Activated B cell treated with CpG ODN at 0.5 μM for 24 hours (primary cell): ENCODE measurements around the gene SYNJ2. TPM values are rescaled to one million over a fixed set of nuclear protein-coding genes. Genes with fewer than 3 reads are reported as not detected.
A peak's percentile ranks its signal among the peaks of the same experiment; 100 is the strongest.

Experiments
- ATAC-seq: fragments of 200-7000 bp; cut with Tn5 transposase; one replicate; pipeline ENCODE4 v1.10.0; 2021; ENCODE audit warnings: low read depth, mild to moderate bottlenecking, moderate library complexity
- CTCF ChIA-PET: fragments of 350-600 bp; sonication (Branson Sonifier 250); formaldehyde crosslinking; loops from one replicate; lab custom pipeline; 2021; ENCODE audit warnings: antibody characterized with exemption; lab: Charles Lee
- POLR2A ChIA-PET: fragments of 350-600 bp; sonication (Branson Sonifier 250); formaldehyde crosslinking; loops from one replicate; lab custom pipeline; 2021; ENCODE audit warnings: antibody characterized with exemption; lab: Charles Lee
- DNase-seq: peaks from one replicate; pipeline ENCODE4 v3.0.0; 2022
- H3K27ac Mint-ChIP-seq: one replicate; pipeline ENCODE4 v1.8.0; 2020; ENCODE audit warnings: mixed read lengths
- H3K27me3 Mint-ChIP-seq: one replicate; pipeline ENCODE4 v1.8.0; 2021; ENCODE audit warnings: mixed read lengths
- H3K36me3 Mint-ChIP-seq: one replicate; pipeline ENCODE4 v1.8.0; 2021; ENCODE audit warnings: low read depth, mixed read lengths
- H3K4me1 Mint-ChIP-seq: one replicate; pipeline ENCODE4 v1.8.0; 2021; ENCODE audit warnings: mixed read lengths
- H3K4me3 Mint-ChIP-seq: one replicate; pipeline ENCODE4 v1.8.0; 2020; ENCODE audit warnings: mild to moderate bottlenecking, mixed read lengths
- H3K9me3 Mint-ChIP-seq: one replicate; pipeline ENCODE4 v1.8.0; 2020; ENCODE audit warnings: mixed read lengths
- intact Hi-C: fragments of 100-400 bp; cut with micrococcal nuclease; formaldehyde crosslinking; loops from one replicate; pipeline ENCODE4 v1.15.1; 2024
- total RNA-seq: library from RNA; stranded (reverse); gene quantifications from 2 replicates; pipeline ENCODE4 v1.2.3, GENCODE V29; 2022
- TF ChIP-seq, protein P1 (sequence below): fragments of 200-600 bp; IDR thresholded peaks from one replicate; pipeline ENCODE4 v1.8.0; 2022; ENCODE audit warnings: antibody characterized with exemption, mild to moderate bottlenecking

Gene SYNJ2
- total RNA-seq, 1 donor from 2014 or later = 25.0 TPM

DNA sequence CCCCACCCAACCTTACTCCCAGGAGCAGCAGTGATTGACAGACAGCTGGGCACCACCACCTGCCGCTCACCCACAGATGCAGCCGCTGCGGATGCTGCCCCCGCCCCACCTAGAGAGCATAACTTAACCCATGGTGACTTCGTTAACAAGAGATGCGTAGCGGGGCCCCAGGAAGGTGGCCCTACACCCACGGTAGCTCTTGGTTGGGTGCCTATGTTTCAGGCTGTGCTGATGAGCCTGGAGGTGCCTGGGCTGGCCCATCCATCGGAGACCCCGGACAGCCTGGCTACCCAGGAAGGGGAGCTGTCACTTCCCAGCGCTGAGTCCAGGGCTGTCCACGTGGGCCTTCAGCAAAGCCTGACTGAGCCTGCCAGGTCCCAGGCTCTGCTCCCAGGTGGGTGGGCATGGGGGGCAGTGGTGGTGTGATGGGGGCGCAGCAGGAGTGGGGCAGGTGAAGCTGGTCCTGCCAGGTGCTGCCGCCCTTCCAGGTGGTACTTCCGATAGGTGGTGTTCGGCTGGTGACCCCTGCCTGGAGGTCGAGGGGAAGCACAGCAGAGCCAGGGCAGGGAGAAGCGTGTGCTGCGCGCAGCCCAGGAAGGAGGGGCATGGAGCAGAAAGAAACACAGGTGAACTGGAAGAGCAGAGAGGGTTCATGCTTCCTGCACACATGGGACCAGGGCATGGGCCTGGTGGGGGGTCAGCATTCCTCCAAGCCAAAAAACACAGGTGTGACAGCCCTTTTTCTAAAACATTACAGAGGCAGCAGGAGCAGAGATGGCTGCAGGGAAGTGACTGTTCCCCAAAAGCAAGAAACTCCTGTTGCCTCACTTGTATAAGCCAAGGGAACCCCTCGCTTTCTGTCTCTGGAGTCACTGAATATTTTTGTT lies 56.9 kb downstream of the SYNJ2 start:
- Mint-ChIP-seq H3K9me3 (peaks cover 6% of the 10 kb centered on the region), H3K36me3 (peaks cover 37% of the 10 kb centered on the region)
- POLR2A ChIA-PET = no interaction called here

DNA sequence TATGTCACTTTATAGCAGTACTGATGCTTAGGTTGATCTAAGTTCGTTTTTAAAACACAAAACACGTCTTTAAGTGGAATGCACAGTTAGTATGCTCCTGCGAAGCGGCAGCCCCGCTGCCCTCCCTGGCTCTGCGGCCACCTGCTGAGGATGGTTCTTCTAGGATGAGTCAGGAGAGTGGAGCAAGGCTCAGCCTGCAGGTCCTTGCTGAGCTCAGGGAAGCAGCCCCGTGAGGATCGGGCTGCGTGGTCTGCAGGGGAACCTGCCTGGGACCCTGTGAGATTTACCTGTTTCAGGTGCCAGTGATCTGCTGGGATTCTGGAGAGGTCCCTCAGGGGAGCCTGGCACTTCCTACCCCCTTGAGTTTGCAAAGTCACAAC lies 57.5 kb downstream of the SYNJ2 start:
- Mint-ChIP-seq H3K4me1 (peaks cover 15% of the 10 kb centered on the region), H3K4me3 (no peak overlapping the region), H3K9me3 (peaks cover 6% of the 10 kb centered on the region), H3K27ac (no peak overlapping the region), H3K27me3 (no peaks in the 10 kb centered on the region), H3K36me3 (peaks cover 38% of the 10 kb centered on the region)
- POLR2A ChIA-PET = no interaction called here
- ATAC-seq (no peak), DNase-seq (no peak)
- intact Hi-C loops = no loop called here
- TF ChIP-seq, protein P1, sequence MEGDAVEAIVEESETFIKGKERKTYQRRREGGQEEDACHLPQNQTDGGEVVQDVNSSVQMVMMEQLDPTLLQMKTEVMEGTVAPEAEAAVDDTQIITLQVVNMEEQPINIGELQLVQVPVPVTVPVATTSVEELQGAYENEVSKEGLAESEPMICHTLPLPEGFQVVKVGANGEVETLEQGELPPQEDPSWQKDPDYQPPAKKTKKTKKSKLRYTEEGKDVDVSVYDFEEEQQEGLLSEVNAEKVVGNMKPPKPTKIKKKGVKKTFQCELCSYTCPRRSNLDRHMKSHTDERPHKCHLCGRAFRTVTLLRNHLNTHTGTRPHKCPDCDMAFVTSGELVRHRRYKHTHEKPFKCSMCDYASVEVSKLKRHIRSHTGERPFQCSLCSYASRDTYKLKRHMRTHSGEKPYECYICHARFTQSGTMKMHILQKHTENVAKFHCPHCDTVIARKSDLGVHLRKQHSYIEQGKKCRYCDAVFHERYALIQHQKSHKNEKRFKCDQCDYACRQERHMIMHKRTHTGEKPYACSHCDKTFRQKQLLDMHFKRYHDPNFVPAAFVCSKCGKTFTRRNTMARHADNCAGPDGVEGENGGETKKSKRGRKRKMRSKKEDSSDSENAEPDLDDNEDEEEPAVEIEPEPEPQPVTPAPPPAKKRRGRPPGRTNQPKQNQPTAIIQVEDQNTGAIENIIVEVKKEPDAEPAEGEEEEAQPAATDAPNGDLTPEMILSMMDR = no peak
- CTCF ChIA-PET = no interaction called here

More for the DNA sequence above, 56.9 kb downstream of the SYNJ2 start:
- intact Hi-C loops = no loop called here
- TF ChIP-seq, protein P1 = no peak
- H3K4me3 Mint-ChIP-seq = no peak overlapping the region
- CTCF ChIA-PET = no interaction called here
- DNase-seq = no peak
- no peaks in the 10 kb centered on the region for H3K27me3 Mint-ChIP-seq
- peaks cover 15% of the 10 kb centered on the region for H3K4me1 Mint-ChIP-seq
- H3K27ac Mint-ChIP-seq = no peak overlapping the region
- no peak for ATAC-seq

DNA sequence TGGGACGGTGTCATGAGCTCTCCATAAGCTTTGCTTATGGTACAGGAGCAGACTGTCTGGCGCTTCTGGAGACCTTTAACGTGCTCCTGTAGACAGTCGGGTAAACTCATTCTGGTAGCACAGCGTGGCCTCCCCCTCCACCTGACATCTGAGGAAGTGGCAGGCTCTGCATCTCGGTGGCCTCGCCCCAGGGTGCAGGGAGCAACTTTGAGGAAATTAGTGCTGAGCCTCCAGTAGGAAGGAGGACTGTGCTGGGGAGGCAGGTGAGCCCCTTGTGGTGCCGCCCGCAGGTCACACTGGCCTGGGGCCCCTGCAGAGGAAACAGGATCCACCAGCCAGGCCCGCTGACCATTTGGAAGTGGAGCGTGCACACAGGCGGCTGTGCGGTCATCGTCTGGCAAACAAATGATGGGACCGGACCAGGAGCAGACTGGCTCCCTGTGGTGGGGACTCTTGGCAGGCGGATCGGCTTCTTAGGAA lies 57.9 kb downstream of the SYNJ2 start:
- ChIA-PET POLR2A (interaction anchor here (0.7 to 1.4 kb wide), 2 partner anchors 13 to 273 kb away, joined by 3 to 5 read pairs; no protein-coding TSS in a partner anchor), CTCF (interaction anchor here (0.6 kb wide), 1 partner anchor 8 kb away, joined by 3 read pairs; no protein-coding TSS in a partner anchor)
- TF ChIP-seq, protein P1 = no peak
- DNase-seq (no peak), ATAC-seq (no peak)
- Mint-ChIP-seq H3K4me1 (peaks cover 15% of the 10 kb centered on the region), H3K27ac (no peak overlapping the region), H3K36me3 (peaks cover 37% of the 10 kb centered on the region), H3K4me3 (no peak overlapping the region), H3K27me3 (no peaks in the 10 kb centered on the region), H3K9me3 (peaks cover 6% of the 10 kb centered on the region)
- intact Hi-C loops = no loop called here

DNA sequence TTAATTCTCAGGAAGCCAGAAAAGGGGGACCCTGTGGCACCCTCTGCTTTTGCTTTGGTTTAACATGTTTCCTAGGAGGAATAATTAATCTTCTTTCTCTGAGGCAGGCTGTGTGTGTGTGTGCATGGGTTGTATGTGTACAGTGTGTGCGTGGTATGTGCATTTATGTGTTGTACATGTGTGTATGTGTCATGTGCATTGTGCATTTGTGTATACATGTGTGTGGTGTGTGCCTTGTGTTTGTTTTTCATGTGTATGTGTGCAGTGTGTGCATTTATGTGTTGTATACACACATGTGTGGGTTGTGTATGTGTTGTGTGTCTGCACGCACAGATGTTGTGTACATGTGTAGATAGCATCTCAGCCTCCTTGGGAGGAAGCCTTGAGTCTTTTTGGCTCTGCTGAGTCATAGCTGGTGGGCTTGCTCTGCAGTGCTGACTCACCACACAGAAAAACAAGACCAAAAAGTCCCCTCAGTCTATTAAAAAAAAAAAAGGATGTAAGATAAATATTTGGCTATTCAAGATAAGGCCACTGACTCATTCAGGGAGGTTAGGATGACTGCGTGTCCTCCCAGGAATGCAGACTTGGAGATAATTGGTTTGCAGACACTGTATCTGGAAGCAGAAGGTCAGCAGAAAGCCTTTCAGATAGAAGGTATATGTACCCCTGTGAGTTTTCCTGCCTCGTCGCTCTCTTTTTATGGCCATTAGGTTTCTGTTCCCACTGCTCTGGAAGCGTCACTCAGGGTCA lies 58.6 kb downstream of the SYNJ2 start:
- intact Hi-C loops = no loop called here
- POLR2A ChIA-PET = interaction anchor here (0.7 to 1.4 kb wide), 2 partner anchors 14 to 274 kb away, joined by 3 to 5 read pairs; no protein-coding TSS in a partner anchor
- no peak overlapping the region for H3K4me3 Mint-ChIP-seq
- H3K27ac Mint-ChIP-seq = no peak overlapping the region
- TF ChIP-seq, protein P1 = no peak
- CTCF ChIA-PET = interaction anchor here (0.6 kb wide), 1 partner anchor 9 kb away, joined by 3 read pairs; no protein-coding TSS in a partner anchor
- no peaks in the 10 kb centered on the region for H3K27me3 Mint-ChIP-seq
- H3K9me3 Mint-ChIP-seq = peaks cover 6% of the 10 kb centered on the region
- ATAC-seq (peak; percentile 60), DNase-seq (no peak)
- H3K4me1 Mint-ChIP-seq = peaks cover 15% of the 10 kb centered on the region
- H3K36me3 Mint-ChIP-seq = peaks cover 36% of the 10 kb centered on the region
